ENCODE results near the gene ADARB2.
"Not testable (repeated sequence)": the region's sequence is repeated elsewhere in the genome, so short reads cannot be mapped to it uniquely, and the experiment has no call there.

DNA sequence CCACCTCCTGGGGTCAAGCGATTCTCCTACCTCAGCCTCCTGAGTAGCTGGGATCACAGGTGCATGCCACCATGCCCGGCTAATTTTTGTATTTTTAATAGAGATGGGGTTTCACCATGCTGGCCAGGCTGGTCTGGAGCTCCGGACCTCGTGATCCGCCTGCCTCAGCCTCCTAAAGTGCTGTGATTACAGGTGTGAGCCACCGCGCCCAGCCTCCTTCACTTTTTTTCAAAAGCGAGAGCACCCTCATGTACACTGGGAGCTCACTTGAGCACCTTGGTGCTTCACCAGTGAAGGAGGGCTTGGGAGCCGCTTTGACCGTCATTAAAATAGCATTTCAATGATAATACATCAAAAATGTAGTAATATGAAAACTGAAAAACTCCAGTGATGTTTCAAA, 578.8 kb downstream of the ADARB2 start:
- not testable (repeated sequence) for TF ChIP-seq CTCF (IDR thresholded peaks at IDR 0.05; ENCODE audit: low read depth, low read length, poor library complexity, severe bottlenecking); EZH2phosphoT487 (IDR thresholded peaks at IDR 0.05; ENCODE audit: borderline replicate concordance, low read length)

Measured in DOHH2 (cell line).